Activated CD8-positive, alpha-beta memory T cell treated with anti-CD3 and anti-CD28 coated beads, Interleukin-2, amount 50 U/mL, for 1 hour (primary cell): ENCODE data around the gene EYA3.

Source experiments
- DNase-seq: peaks from one replicate; pipeline ENCODE4 v3.0.0-alpha.2; 2020; ENCODE audit errors: extremely low read depth

EYA3 gene

GRCh38 chr1:28113242-28113572 is 24.8 kb upstream of the EYA3 start:
- no peak for DNase-seq

- DNase-seq: no peak
Measured at GRCh38 chr1:28112388-28113241, 24.2 kb upstream of the EYA3 start.

GRCh38 chr1:28111157-28111556 is 22.7 kb upstream of the EYA3 start:
- DNase-seq: no peak

- no peak for DNase-seq
Measured at GRCh38 chr1:28110555-28110954, 22.1 kb upstream of the EYA3 start.

- DNase-seq: no peak
Measured at GRCh38 chr1:28109639-28110038, 21.2 kb upstream of the EYA3 start.

- no peak for DNase-seq
Measured at GRCh38 chr1:28108001-28108400, 19.6 kb upstream of the EYA3 start.

GRCh38 chr1:28104866-28105467 is 16.6 kb upstream of the EYA3 start:
- no peak for DNase-seq

- DNase-seq: no peak
Measured at GRCh38 chr1:28102189-28102588, 13.8 kb upstream of the EYA3 start.

- DNase-seq: no peak
Measured at GRCh38 chr1:28099050-28099769, 10.8 kb upstream of the EYA3 start.

- no peak for DNase-seq
Measured at GRCh38 chr1:28097100-28097472, 8.7 kb upstream of the EYA3 start.

- no peak for DNase-seq
Measured at GRCh38 chr1:28096210-28097099, 8.0 kb upstream of the EYA3 start.

- DNase-seq: peak; percentile 70
Measured at GRCh38 chr1:28091043-28091781, 2.8 kb upstream of the EYA3 start.

GRCh38 chr1:28087614-28088167 is 719 bp downstream of the EYA3 start:
- DNase-seq: no peak

- DNase-seq: no peak
Measured at GRCh38 chr1:28086651-28087050, 1.8 kb downstream of the EYA3 start.

- no peak for DNase-seq
Measured at GRCh38 chr1:28085129-28085528, 3.3 kb downstream of the EYA3 start.

GRCh38 chr1:28083876-28084275 is 4.5 kb downstream of the EYA3 start:
- no peak for DNase-seq

- no peak for DNase-seq
Measured at GRCh38 chr1:28078680-28079626, 9.5 kb downstream of the EYA3 start.

GRCh38 chr1:28078262-28078661 is 10.1 kb downstream of the EYA3 start:
- no peak for DNase-seq

- no peak for DNase-seq
Measured at GRCh38 chr1:28074892-28075511, 13.4 kb downstream of the EYA3 start.
